ENCODE results near the gene IQCK.

Gene IQCK

DNA sequence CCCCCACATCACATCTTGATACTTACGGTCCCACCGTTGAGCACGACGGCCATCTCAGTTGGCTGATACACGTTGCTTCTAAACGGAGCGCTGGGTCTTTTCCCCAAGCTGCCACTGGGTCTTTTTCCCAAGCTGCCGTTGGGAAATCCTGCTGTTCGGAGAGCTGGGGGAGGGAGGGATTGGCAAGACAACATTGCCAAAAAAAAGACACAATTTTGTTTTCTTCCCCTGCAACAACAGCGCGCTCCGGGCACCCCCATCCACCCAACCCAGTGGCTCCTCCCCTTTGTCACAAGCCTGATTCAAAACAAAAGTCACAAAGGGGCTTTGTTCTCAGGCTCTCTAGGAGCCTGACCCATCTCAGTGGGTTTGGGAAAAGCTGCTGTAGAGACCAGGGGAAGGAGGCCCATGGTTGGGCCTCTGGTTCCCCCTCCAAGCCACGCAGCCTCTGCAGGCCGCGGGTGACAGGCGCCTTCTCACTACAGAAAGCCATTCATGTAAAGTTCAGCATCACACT is 143.8 kb downstream of the IQCK start:
- Histone ChIP-seq H2AFZ (ENCODE audit: low read depth) (no peak overlapping the region), H3K79me2 (ENCODE audit: insufficient read depth, low read depth) (no peaks in the 10 kb centered on the region), H3K4me1 (ENCODE audit: low read depth, poor library complexity, severe bottlenecking) (no peaks in the 10 kb centered on the region), H4K20me1 (ENCODE audit: insufficient read depth) (no peaks in the 10 kb centered on the region), H3K36me3 (ENCODE audit: insufficient read depth) (no peaks in the 10 kb centered on the region), H3K27me3 (ENCODE audit: insufficient read depth, low read depth) (no peaks in the 10 kb centered on the region), H3K27ac (no peak overlapping the region), H3K4me2 (no peak overlapping the region), H3K9ac (no peak overlapping the region), H3K4me3 (IDR thresholded peaks at IDR 0.05; ENCODE audit: insufficient read depth, low read depth, low read length) (no peak overlapping the region)
- TF ChIP-seq, protein P1, sequence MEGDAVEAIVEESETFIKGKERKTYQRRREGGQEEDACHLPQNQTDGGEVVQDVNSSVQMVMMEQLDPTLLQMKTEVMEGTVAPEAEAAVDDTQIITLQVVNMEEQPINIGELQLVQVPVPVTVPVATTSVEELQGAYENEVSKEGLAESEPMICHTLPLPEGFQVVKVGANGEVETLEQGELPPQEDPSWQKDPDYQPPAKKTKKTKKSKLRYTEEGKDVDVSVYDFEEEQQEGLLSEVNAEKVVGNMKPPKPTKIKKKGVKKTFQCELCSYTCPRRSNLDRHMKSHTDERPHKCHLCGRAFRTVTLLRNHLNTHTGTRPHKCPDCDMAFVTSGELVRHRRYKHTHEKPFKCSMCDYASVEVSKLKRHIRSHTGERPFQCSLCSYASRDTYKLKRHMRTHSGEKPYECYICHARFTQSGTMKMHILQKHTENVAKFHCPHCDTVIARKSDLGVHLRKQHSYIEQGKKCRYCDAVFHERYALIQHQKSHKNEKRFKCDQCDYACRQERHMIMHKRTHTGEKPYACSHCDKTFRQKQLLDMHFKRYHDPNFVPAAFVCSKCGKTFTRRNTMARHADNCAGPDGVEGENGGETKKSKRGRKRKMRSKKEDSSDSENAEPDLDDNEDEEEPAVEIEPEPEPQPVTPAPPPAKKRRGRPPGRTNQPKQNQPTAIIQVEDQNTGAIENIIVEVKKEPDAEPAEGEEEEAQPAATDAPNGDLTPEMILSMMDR (conservative IDR thresholded peaks at IDR 0.05; ENCODE audit: low read depth, low read length) = no peak

DNA sequence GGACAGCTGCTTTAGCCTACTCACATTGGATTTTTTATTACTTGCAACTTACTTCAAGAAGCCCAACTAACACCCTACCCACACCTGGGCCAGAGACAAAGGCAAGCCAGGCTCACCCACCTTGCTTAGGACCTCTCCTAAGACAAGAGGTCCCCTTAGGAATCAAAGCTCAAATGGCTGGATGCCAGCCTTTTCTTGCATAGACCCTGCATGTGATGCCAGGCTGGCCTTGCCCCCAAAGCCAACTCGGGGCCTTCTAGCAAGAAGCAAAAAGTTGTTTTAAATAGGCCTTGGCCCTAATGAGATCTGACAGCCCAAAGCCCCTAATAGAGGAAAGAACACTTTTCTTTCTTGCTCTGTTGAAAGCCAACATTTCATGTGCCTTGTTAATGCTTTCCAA is 145.9 kb downstream of the IQCK start:
- Histone ChIP-seq H3K4me2 (no peak overlapping the region), H3K36me3 (ENCODE audit: insufficient read depth) (no peaks in the 10 kb centered on the region), H3K27ac (no peak overlapping the region), H3K9ac (no peak overlapping the region), H2AFZ (ENCODE audit: low read depth) (no peak overlapping the region), H3K27me3 (ENCODE audit: insufficient read depth, low read depth) (no peaks in the 10 kb centered on the region), H3K79me2 (ENCODE audit: insufficient read depth, low read depth) (no peaks in the 10 kb centered on the region), H4K20me1 (ENCODE audit: insufficient read depth) (no peaks in the 10 kb centered on the region), H3K4me1 (ENCODE audit: low read depth, poor library complexity, severe bottlenecking) (no peaks in the 10 kb centered on the region), H3K4me3 (IDR thresholded peaks at IDR 0.05; ENCODE audit: insufficient read depth, low read depth, low read length) (no peak overlapping the region)
- TF ChIP-seq, protein P1 (conservative IDR thresholded peaks at IDR 0.05; ENCODE audit: low read depth, low read length) = no peak

DNA sequence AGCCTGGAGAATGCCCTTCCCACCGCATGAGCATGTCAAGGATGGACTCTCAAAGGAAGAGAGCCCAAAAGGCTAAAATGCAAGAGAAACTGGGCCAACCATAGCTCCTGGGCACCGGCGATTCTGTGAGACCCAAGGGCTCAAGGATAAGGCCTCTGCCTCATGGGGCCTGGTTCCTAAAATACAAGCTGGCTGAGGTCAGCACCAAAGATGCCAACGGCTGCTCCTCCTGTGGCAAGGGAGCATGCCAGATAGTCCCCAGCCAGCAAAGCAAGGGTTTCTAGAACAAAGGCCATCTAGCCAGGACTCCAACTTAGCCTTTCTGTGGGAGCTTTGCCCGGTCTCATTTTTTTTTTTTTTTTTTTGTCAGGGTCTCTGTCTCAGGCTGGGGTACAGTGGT is 146.5 kb downstream of the IQCK start:
- Histone ChIP-seq H2AFZ (ENCODE audit: low read depth) (no peak overlapping the region), H4K20me1 (ENCODE audit: insufficient read depth) (no peaks in the 10 kb centered on the region), H3K27me3 (ENCODE audit: insufficient read depth, low read depth) (no peaks in the 10 kb centered on the region), H3K4me1 (ENCODE audit: low read depth, poor library complexity, severe bottlenecking) (no peaks in the 10 kb centered on the region), H3K9ac (no peak overlapping the region), H3K36me3 (ENCODE audit: insufficient read depth) (no peaks in the 10 kb centered on the region), H3K79me2 (ENCODE audit: insufficient read depth, low read depth) (no peaks in the 10 kb centered on the region), H3K27ac (no peak overlapping the region), H3K4me2 (no peak overlapping the region), H3K4me3 (IDR thresholded peaks at IDR 0.05; ENCODE audit: insufficient read depth, low read depth, low read length) (no peak overlapping the region)
- TF ChIP-seq, protein P1 (conservative IDR thresholded peaks at IDR 0.05; ENCODE audit: low read depth, low read length) = no peak

DNA sequence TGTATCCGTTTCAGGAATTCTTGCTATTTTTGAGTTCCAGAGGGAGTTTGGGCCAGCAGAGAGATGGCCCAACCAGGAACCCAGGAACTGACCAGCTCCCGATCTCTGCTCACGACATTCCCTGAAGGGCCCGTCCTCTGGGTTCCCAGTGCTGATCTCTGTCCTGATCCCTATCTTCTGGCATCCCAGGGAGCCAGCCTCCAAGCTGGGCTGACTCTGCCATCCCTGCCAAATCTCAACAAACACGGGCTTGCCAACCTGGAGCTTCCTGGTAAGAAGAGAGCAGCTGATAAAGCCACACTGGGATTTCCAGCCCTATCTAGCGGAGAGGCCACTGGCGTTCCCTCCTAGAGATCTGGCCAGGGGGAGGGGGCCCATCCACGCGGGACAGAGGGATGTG is 150.3 kb downstream of the IQCK start:
- no peak overlapping the region for H3K4me3 ChIP-seq (IDR thresholded peaks at IDR 0.05; ENCODE audit: insufficient read depth, low read depth, low read length)
- H3K27ac ChIP-seq = no peak overlapping the region
- no peaks in the 10 kb centered on the region for H4K20me1 ChIP-seq (ENCODE audit: insufficient read depth)
- no peak overlapping the region for H3K9ac ChIP-seq
- no peaks in the 10 kb centered on the region for H3K36me3 ChIP-seq (ENCODE audit: insufficient read depth)
- no peaks in the 10 kb centered on the region for H3K79me2 ChIP-seq (ENCODE audit: insufficient read depth, low read depth)
- H2AFZ ChIP-seq (ENCODE audit: low read depth) = no peak overlapping the region
- no peaks in the 10 kb centered on the region for H3K27me3 ChIP-seq (ENCODE audit: insufficient read depth, low read depth)
- TF ChIP-seq, protein P1 (conservative IDR thresholded peaks at IDR 0.05; ENCODE audit: low read depth, low read length) = no peak
- no peak overlapping the region for H3K4me2 ChIP-seq
- no peaks in the 10 kb centered on the region for H3K4me1 ChIP-seq (ENCODE audit: low read depth, poor library complexity, severe bottlenecking)
